Right lobe of liver (tissue), 4 donors: ENCODE results near the gene COL23A1.

Experiments
- POLR2A ChIP-seq: fragments of 450-650 bp; IDR thresholded peaks from one replicate; pipeline ENCODE4 v1.6.1; 2017; ENCODE audit warnings: antibody characterized with exemption, mild to moderate bottlenecking
- TF ChIP-seq, protein P1 (sequence below), 4 donors: fragments of 200-600 bp in 3 of 4; fragments of 450-650 bp in 1 of 4; IDR thresholded peaks; one replicate each; pipeline versions ENCODE4 v1.5.1 to v1.8.0; 2016 to 2022; ENCODE audit warnings: antibody characterized with exemption in 4 of 4, mild to moderate bottlenecking in 2 of 4
- donor health status: DM: no; HTN: no; CAD: no.
- donor health status: DM: no; HTN: no; CAD: no.
- donor health status: DM: no; HTN: yes; CAD: no.

DNA sequence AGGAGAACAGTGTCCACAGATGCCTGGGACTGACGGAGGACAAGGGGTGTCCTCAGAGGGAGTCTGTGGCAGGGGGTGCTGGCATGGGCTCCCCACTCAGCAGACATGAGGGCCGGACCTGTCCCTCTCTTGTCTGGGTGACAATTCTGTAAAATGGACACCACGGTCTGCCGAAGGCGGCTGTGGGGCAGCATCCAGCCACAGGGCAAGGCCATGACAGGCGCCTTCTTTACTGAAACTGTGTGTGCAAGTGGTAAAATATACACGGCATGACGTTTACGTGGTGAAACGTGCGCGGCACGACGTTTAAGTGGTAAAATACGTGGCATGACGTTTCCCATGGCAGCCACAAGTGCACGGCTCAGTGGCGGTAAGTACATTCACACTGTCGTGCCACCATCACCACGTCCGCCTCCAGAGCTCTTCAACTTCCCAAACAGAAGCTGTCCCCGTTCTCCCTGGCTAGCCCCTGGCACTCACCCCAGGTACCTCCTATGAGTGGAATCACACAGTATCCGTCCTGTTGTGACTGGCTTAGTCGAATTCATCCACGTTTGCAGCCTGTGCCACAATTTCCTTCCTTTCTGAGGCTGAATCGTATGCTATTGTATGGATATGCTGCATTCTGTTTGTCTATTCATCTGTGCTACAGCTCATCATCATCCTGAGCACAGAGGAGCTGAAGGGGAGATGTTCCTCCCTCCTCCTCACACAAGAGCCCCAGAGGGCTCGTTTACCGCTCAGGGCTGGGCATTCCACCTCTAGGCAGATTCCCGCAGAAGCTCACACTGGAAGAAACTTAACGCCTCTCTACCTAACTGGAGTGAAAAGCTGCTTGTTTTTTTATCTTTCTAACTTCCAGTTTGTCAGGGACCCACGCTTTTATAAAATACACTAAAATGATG is 52.5 kb downstream of the COL23A1 start:
- TF ChIP-seq, protein P1, sequence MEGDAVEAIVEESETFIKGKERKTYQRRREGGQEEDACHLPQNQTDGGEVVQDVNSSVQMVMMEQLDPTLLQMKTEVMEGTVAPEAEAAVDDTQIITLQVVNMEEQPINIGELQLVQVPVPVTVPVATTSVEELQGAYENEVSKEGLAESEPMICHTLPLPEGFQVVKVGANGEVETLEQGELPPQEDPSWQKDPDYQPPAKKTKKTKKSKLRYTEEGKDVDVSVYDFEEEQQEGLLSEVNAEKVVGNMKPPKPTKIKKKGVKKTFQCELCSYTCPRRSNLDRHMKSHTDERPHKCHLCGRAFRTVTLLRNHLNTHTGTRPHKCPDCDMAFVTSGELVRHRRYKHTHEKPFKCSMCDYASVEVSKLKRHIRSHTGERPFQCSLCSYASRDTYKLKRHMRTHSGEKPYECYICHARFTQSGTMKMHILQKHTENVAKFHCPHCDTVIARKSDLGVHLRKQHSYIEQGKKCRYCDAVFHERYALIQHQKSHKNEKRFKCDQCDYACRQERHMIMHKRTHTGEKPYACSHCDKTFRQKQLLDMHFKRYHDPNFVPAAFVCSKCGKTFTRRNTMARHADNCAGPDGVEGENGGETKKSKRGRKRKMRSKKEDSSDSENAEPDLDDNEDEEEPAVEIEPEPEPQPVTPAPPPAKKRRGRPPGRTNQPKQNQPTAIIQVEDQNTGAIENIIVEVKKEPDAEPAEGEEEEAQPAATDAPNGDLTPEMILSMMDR (IDR thresholded peaks at IDR 0.05): no peak
- no peak for TF ChIP-seq POLR2A
